ENCODE data around the gene DUSP2. TPM values are rescaled to one million over a fixed set of nuclear protein-coding genes. Genes with fewer than 3 reads are reported as not detected.

Gene DUSP2
- total and polyA plus RNA-seq, 9 of the 15 experiments (the other 6 are each of a cell fraction or from before 2014, with no cell fraction given) = 0.04 to 0.18 TPM; not detected in 7

DNA sequence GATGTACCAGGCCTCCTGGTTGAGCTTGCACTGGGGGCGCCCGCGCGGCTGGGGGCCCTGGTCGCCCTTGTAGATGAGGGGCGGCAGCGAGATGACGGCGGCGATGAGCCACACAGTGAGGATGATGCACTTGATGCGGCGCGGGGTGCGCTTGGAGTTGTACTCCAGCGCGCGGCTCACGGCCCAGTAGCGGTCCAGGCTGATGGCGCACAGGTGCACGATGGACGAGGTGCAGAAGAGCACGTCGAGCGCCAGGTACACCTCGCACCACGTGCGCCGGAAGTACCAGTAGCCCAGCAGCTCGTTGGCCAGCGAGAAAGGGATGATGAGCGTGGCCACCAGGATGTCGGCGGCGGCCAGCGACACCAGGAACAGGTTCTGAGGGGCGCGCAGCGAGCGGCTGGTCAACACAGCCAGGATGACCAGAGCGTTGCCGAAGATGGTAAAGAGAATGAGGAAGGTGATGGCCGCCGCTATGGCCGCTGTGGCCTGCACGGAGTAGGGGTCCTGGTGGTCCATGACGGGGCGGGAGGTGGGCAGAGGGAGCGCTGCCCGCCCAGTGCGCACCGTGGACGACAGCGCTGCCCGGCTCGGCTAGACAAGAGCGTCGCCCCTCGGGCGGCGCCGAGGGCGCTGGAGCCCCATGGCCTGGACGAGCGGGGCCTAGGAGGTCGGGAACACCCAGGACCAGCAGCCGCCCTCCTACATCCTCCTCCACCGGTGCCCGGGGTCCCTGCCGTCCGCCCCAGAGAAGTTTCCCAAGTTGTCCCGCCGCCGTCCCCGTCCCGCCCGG is 29.4 kb downstream of the DUSP2 start:
- Histone ChIP-seq H2AFZ (ENCODE audit: low read depth, low read length) (no peak overlapping the region), H4K20me1 (replicated peaks; ENCODE audit: control insufficient read depth, insufficient read depth, low read length) (peaks cover 10% of the 10 kb centered on the region), H3K4me2 (ENCODE audit: insufficient read depth, low read length) (no peak overlapping the region), H3K9ac (ENCODE audit: insufficient read depth in 1 of 2, low read depth in 2 of 2, low read length in 2 of 2) (no peak overlapping the region), H3K36me3 (ENCODE audit: control insufficient read depth, insufficient read depth, low read length) (no peaks in the 10 kb centered on the region), H3K27ac (ENCODE audit: extremely low read depth, low read depth, low read length) (no peak overlapping the region), H3K79me2 (ENCODE audit: control insufficient read depth, insufficient read depth, low read length) (no peaks in the 10 kb centered on the region), H3K9me1 (ENCODE audit: control insufficient read depth, insufficient read depth, low read length) (no peaks in the 10 kb centered on the region), H3K4me3 (no peak overlapping the region), H3K4me1 (replicated peaks in 1 of 2; ENCODE audit: control insufficient read depth in 2 of 2, insufficient read depth in 2 of 2, low read length in 2 of 2) (peaks cover 3 to 48% of the 10 kb centered on the region in 2 experiments; a peak in 4 of 5 replicates), H3K27me3 (ENCODE audit: control insufficient read depth in 2 of 2, insufficient read depth in 2 of 2, low read length in 2 of 2) (peaks cover 6 to 78% of the 10 kb centered on the region in 2 experiments; a peak in 4 of 5 replicates), H3K9me3 (replicated peaks; ENCODE audit: control insufficient read depth, insufficient read depth, low read depth, low read length) (no peaks in the 10 kb centered on the region)
- peak; percentile 55 for TF ChIP-seq ZBTB33 (CRISPR knock-in tag; IDR thresholded peaks at IDR 0.05)
- peak; percentile 18 for TF ChIP-seq PCBP1 (IDR thresholded peaks at IDR 0.05; ENCODE audit: low read depth, low read length, poor library complexity, severe bottlenecking)
- TF ChIP-seq HMBOX1 (IDR thresholded peaks at IDR 0.05) = no peak
- TF ChIP-seq ZBTB1 (CRISPR knock-in tag; IDR thresholded peaks at IDR 0.05; ENCODE audit: borderline replicate concordance, low read depth) = no peak
- no TSS peak for BruUV-seq (replicated peaks)
- DNase-seq (ENCODE audit: extremely low read depth in 1 of 4, low spot score in 3 of 4) = no peak
- ChIA-PET POLR2A (interaction anchor here (0.6 to 0.9 kb wide), 2 partner anchors 8 to 30 kb away, joined by 4 to 5 read pairs; no protein-coding TSS in a partner anchor), CTCF (ENCODE audit: low intra/inter-chr PET ratio) (interaction anchor here (2.2 to 2.6 kb wide), 2 partner anchors 93 to 123 kb away, joined by 12 to 39 read pairs; no protein-coding TSS in a partner anchor)
- WGBS (ENCODE audit: insufficient coverage, low coverage, missing lambda C conversion rate) = 82% methylated on average over 40 of the region's 77 CpGs
- FAIRE-seq = no peak
- in situ Hi-C loops (cut with MboI) (no loop called here), intact Hi-C loops (cut with micrococcal nuclease) (no loop called here)
- ATAC-seq = no peak

All from K562 (cell line).